ENCODE results near the gene SPDYE8.
"Not testable (repeated sequence)": the region's sequence is repeated elsewhere in the genome, so short reads cannot be mapped to it uniquely, and the experiment has no call there.

SPDYE8 gene

GRCh38 chr7:72976434-72976833, 53.1 kb downstream of the SPDYE8 start:
- not testable (repeated sequence) for DNase-seq (ENCODE audit: low spot score); ATAC-seq (ENCODE audit: low read depth); H3K9me3 ChIP-seq (ENCODE audit: severe bottlenecking); H3K4me3 ChIP-seq (ENCODE audit: severe bottlenecking); H3K27me3 ChIP-seq (ENCODE audit: insufficient read depth, poor library complexity, severe bottlenecking); H3K4me1 ChIP-seq (ENCODE audit: insufficient read depth, poor library complexity, severe bottlenecking); H3K36me3 ChIP-seq (ENCODE audit: low read depth); H3K27ac ChIP-seq (ENCODE audit: poor library complexity, severe bottlenecking)

- H3K4me1 ChIP-seq (ENCODE audit: insufficient read depth, poor library complexity, severe bottlenecking); ATAC-seq (ENCODE audit: low read depth): not testable (repeated sequence)
- DNase-seq (ENCODE audit: low spot score): peak; percentile 60
Observed at GRCh38 chr7:72975656-72976286, 53.8 kb downstream of the SPDYE8 start.

GRCh38 chr7:72974781-72975180, 54.8 kb downstream of the SPDYE8 start:
- not testable (repeated sequence) for ATAC-seq (ENCODE audit: low read depth); H3K9me3 ChIP-seq (ENCODE audit: severe bottlenecking); H3K4me1 ChIP-seq (ENCODE audit: insufficient read depth, poor library complexity, severe bottlenecking); H3K27me3 ChIP-seq (ENCODE audit: insufficient read depth, poor library complexity, severe bottlenecking); H3K4me3 ChIP-seq (ENCODE audit: severe bottlenecking); H3K27ac ChIP-seq (ENCODE audit: poor library complexity, severe bottlenecking); H3K36me3 ChIP-seq (ENCODE audit: low read depth)
- peak; percentile 6 for DNase-seq (ENCODE audit: low spot score)

More at GRCh38 chr7:72975656-72976286, 53.8 kb downstream of the SPDYE8 start:
- not testable (repeated sequence) for H3K4me3 ChIP-seq (ENCODE audit: severe bottlenecking); H3K27me3 ChIP-seq (ENCODE audit: insufficient read depth, poor library complexity, severe bottlenecking); H3K9me3 ChIP-seq (ENCODE audit: severe bottlenecking); H3K36me3 ChIP-seq (ENCODE audit: low read depth); H3K27ac ChIP-seq (ENCODE audit: poor library complexity, severe bottlenecking)

GRCh38 chr7:72971505-72971904, 58.1 kb downstream of the SPDYE8 start:
- H3K27ac ChIP-seq (ENCODE audit: poor library complexity, severe bottlenecking); H3K36me3 ChIP-seq (ENCODE audit: low read depth); DNase-seq (ENCODE audit: low spot score); H3K27me3 ChIP-seq (ENCODE audit: insufficient read depth, poor library complexity, severe bottlenecking); H3K9me3 ChIP-seq (ENCODE audit: severe bottlenecking); H3K4me1 ChIP-seq (ENCODE audit: insufficient read depth, poor library complexity, severe bottlenecking); H3K4me3 ChIP-seq (ENCODE audit: severe bottlenecking): not testable (repeated sequence)
- 0 out of 3 replicates have a peak, but pooled peaks have one; percentile 2 for ATAC-seq (ENCODE audit: low read depth)
